HG02938 (cell line): ENCODE measurements around the gene TPRA1.

Experiments used
- ATAC-seq: cut with Tn5 transposase; IDR thresholded peaks from one replicate; pipeline ENCODE4 v1.9.1; 2021; ENCODE audit warnings: mild to moderate bottlenecking, moderate library complexity; ENCODE audit not compliant: unreplicated experiment

The TPRA1 gene

DNA sequence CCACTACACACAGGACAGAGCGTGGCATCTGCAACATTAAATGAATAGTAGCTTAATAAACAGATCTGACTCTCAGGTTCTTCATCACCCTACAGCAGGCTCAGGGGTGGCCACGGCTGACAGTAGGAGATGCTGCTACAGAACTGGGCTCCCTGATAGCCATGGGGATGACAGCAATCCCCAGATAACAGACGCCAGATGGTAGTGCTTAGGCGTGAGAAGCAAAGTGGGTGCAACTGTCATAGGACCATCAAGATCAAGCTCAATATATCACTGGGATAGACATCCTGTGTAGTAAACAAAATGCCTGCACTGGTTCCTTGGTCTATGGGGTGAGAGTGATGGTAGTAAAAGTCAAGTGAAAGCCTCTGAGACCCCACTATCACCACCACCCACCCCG, 2.6 kb upstream of the TPRA1 start:
- no peak for ATAC-seq

DNA sequence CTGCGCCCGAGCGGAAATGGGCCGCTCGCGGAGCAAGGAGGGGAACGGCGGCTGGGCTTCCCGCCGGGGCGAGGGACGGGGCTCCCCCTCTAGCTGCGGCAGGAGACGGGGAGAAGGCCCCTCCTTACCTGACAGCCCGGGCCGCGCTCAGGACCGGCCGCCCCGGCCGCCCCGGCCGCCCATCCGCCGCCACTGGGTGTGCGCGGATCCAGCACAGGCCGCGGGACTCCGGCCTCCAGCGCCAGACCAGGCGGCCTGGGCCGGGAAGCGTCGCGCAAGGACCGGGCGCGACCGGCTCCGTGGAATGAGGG, 296 bp downstream of the TPRA1 start:
- peak; percentile 30 for ATAC-seq

DNA sequence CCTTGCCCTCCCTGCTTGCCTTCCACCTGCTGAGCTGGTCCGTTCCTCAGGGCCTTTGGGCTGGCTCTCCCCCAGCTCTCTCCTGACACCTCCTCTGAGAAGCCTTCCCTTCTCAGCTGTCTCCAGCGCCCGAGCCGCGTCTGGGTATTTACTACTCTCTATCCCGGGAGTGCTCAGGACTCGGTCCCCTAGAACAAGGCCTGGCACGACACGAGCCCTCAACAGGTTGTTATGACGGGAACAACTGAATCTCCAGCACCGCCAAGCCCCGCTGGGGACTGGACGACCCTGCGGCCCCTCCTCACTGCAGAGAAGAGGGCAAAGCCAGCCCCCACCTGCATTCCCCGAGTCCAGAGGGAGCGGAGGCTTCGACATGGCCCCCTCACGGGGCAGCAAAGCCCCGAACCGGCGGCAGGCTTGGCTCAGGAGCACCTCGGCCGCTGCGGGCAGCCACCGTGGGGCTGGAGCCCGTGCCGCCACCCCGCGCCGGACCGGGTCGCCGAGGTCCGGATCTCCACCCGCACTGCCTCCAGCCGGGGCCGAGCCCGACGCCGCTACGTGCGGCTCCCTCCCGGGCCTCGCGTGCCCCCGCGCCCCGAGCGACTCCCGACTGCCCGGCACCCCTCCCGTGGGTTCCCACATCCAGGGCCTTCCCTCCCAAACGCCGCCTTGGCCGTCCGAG, 792 bp downstream of the TPRA1 start:
- no peak for ATAC-seq

DNA sequence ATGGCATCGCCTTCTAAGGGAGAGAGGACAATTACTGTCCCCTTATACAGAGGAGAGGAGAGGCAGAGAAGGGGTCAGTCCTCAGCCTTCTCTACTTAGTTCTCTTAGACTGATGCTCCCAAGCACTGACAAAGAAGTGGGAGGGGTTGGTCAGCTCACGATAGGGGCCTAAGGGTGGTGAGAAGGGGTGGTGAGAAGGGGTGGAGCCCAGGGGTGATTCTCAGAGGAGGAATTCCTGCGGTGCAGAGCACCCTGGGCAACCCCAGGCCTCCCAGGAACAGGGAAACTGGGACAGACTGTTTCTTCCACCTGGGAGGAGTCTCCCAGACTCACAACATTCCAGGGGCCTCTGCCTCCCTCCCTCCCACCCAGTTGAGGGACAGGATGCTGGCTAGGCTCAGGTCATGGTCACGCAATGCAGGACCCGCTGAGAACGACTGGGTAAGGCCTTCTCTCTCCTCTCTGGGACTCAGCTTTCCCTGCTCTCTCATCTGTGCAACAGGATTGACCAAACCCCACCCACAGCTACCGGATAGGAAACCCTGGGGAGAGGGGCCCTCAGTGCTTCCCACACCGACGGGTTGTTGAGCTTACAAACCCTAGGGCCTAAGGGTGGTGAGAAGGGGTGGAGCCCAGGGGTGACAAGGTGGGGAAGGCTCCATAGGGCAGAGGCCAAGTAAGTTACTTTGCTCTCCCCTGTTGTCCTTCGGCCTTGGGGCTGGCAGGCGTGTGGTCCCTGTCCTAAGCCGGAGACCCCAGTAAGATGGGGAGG, 1.5 kb downstream of the TPRA1 start:
- no peak for ATAC-seq

DNA sequence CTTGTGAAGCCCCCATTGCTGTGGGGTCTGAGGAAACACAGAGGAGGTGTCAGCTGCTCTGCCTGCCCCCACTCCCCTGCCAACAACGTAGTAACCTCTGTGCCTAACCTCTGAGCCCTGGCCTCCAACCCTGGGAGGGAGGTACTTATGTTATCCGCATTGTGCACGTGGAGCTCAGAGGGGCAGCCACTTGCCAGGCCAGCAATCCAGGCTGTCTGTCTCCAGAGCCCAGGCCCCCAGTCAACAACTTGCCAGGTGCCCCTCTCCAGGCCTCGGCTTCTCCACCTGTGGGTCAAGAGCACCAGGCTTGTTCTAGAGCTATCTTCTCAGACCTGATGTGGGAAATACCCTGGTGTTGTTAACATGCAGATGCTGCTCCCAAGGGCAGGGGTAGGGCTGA, 2.7 kb downstream of the TPRA1 start:
- no peak for ATAC-seq

DNA sequence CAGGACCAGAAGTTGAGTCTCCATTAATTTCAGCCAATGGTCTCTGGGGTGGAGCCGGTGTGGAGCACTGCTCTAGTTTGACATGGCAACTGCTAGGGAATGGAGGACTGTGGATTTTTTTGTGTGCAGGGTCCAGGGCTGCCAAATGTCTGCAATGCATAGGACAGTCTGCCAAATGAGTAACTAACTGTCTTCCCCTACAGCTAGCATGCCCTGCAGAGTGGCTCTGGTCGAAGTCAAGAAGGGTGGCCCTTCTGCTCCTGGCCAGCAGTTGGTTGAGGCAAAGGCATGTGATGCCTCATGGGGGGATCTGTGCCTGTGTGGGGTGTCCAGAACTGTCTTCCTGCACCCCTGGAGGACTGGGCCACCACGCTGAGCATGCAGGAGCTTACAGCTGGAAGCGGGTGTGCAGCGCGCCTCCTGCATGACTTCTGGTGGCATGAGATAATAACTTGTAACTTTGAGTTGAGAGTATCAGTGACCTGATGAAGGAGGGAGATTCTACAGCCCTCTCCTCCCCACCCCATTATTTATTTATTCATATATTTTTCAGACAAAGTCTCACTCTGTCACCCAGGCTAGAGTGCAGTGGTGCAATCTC, 4.6 kb downstream of the TPRA1 start:
- ATAC-seq = no peak

DNA sequence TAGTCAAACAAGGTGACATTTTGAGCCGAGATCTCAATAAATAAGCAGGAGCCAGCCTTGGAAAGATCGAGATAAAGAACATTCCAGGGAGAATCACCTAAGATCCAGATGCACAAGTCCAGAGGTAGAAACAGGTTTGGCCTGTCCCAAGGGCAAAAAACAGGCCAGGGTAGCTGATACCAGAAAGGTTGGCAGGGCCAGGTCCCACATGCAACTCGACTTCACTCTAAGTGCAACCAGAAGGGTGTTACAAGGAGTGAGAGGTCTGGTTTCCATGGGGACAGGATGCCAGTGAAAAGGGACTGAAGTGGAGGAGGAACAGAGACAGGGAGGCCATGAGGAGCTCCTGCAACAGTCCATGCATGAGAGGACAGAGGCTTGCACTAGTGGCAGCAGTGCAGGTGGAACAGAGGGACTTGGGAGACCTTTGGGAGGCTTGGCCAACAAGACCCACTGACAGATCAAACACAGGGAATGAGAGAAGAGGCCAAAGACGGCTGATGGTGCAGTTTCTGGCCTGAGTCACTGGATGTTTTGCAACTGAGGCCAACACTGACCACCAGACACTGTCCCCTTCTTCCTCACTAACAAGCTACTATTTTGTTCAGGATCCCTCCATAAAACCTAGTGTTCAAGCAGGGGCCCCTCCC, 5.2 kb downstream of the TPRA1 start:
- no peak for ATAC-seq

DNA sequence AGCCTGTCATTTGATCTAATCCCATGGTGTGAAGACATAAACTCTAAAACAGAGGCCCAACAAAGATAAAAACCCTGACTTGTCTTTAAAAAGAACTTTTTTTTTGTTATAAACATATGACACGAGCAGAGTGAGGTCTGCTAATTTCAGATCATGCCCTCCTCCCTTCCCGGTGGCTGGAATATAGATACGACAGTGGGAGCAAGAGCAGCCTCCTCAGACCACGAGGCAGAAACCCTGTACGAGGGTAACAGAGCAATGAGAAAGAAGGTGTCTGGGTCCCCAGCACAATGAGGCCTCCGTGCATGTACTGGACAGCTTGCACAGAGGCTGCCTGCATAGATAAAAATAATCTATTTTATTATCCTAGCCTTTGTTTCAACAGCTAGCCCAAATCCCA, 5.8 kb downstream of the TPRA1 start:
- no peak for ATAC-seq

DNA sequence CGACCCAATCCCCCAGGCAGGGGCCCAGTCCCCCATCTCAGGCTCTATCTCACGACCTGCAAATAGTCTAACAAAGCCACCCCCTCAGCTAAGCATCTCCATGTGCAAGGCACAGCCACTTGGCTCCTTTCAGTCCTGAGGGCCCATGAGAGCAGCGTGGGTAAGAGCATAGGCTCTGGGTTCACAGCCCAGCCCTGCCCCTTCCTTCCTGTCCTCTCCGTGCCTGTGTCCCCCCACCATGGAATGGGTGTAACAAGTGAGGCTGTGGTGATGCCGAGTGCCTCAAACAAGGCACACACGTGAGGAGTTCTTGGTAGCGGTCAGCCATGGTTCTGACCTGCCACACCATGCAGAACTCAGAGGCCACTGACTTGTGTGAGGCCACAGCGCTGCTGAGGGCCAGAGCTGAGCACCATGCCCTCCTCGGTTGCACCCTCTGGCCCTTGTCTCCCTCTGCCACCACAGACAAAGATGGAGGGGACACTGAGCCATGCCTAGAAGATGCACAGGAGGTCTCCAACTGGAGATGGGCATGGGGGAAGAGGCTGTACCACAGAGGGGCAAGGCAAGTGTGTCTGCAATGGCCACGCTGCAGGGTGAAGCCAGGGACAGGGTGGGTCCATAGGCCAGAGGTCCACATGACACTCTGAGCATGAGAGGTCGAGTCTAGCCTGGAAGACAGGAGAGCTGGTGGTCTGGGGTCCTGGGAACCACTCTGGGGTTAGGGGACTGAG, 10.0 kb downstream of the TPRA1 start:
- ATAC-seq = no peak

DNA sequence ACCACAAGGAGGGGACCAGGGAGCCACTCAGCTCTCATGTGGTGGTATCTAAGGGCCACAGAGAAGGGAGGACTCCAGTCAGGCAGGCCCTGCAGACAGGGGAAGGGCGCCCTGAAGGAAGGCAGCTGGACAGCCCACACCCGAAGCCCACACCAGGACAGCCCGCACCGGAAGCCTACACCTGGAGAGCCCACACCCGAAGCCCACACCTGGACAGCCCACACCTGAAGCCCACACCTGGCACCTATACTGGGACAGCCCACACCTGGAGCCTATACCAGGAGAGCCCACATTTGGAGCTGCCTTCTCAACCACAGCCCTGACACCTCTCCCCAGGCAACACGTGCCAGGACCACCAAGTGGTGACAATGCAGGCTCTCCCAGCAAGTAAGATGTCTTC, 11.7 kb downstream of the TPRA1 start:
- no peak for ATAC-seq

DNA sequence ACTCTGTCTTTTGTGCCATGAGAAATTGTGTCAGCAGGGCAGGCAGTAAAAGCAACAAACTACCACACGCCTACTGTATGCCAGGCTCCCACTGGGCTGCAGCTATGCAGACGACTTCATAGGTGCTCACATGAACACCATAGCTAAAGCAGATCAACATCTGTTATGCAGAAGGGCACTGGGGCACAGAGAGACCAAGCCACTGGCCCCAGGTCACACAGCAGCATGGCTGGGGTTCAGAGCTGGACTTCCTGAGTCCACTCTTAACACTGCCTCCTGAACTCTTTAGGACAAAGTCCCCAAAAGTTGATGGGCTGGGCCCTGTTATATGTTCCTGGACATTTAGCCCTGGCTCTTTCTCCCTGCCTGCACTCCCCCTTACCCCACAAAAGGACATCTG, 12.4 kb downstream of the TPRA1 start:
- ATAC-seq = no peak

DNA sequence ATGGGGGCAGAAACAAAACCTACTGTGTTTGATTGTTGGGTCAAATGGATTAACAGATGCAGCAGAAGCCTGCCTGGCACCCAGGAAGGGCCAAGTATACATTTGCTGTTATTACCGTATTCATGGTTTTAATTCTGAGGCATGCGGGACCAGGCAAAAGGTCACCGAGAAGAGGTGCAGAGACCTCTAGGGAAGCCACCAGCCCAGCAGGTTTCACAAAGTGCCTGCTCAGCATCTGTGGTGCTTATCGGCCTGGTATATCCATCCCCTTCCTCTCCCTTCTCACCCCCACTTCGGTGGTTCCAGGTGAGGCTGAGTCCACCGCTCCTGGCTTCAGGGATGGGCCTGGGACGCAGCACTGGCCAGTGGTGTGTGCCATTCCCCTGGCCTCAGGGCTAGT, 13.1 kb downstream of the TPRA1 start:
- ATAC-seq = no peak

DNA sequence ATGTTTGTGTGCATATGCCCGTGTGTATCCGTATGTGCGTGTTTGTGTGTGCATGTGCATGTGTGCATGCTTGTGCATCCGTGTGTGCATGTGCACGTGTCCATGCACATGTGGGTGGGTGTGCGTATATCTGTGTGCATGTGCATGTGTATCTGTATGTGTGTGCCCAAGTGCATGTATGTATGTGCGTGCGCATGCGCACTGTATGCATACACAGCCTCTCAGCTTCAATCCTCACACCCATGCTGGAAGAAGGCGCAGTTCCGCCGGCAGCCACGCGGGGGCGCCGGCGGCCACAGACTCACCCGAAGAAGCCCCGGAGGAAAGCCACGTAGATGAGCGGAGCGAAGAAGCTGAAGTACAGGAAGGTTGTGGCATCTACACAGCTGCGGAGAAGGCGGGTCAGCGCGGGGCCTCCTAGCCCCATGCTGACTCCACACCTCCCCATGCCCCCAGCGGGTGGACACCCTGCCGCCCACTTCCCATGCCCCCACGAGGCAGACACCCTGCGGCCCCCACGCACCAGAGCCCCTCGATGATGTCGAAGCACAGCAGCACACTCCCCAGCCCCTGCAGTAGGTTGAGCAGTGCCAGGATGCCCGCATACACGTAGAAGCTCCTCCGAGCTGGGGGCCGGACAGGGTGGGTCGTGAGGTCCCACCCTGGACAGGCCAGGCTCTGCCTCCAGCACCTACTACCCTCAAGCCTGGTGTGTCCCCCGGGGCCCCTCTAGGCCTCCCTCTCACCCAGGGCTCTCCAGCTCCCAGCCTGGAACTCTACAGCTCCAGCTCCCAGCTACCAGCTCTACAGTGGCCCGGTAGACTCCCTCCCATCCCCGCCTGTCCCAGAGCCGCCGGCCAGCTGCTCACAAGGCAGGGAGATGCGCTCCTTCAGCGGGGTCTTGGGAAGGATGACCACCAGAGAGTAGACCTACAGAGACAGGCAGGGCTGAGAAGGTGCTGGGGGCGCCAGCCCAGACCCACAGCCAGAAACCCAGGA, 15.4 kb downstream of the TPRA1 start:
- ATAC-seq = peak; percentile 80

DNA sequence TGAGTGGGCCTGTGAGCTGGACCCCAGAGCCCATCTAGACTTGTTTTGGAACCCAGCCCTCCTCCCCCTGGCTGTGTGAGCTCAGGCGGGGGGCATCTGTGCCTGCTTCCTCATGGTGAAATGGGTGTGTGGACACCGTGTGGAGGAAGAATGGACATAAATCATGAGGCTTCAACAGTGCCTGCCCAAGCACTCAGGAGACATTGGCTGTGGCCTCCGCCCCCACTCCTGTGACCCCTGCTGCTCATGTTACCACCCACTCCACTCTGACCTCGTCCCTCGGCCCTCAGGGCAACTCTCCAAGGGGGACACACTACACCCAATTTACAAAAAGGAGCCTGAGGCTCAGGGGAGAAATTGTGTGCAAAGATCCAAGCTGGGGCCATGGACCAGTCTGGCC, 16.6 kb downstream of the TPRA1 start:
- no peak for ATAC-seq

DNA sequence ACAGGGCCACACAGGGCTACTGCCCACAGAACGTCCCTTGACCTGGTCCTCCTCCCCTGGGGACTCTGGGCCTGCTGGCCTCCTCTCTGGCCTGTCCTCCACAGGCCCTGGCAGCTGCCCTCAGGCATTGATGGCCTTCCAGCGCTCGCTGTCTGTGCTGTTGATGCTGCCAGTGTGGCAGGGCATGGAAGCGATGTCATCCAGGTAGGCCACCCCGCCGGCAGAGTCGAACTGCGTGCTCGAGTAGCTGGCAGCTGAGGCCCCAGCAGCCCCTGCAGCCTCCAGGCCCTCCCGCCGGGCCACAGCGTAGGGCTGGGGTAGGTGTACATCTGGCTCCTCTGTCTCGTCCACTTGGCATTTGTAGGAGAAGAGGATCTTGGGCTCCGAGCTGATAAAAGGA, 17.1 kb downstream of the TPRA1 start:
- ATAC-seq = no peak

DNA sequence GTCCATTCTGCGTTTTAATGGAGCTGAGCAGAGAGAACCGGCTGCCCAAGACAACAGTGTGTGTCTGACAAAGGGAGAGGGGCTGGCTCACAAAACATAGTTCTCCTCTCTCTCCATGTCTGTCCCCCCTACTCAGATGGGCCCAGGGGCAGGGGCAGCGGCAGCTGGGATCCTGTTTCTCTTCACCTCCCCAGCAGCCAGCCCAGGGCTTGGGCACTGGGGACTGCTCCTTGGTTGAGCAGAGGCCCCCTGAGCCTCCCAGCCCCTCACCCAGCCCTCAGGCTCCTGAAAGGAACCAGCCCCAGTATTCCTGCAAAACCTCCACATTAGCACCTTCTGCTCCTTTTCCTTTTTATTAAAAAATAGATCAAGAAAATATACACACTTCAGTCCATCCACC, 17.8 kb downstream of the TPRA1 start:
- ATAC-seq = no peak

DNA sequence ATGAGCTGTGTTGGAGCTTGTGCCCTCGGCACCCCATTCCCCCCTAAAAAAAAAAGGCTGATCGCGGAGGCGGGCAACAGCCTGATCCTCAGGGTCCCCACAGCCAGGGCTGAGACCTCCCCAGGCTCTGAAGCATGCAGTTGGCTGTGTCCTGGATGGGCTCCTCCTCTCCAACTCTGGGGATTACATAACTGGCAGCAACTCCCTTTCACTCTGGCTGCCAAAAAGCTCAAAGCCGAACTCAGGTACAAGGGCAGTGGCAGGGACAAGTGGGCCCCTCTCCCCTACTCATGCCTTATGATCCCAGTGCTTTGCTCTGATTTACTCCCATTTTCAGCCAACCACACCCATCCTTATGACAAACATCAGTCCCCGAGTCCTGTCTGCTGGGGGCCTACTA, 18.3 kb downstream of the TPRA1 start:
- no peak for ATAC-seq

DNA sequence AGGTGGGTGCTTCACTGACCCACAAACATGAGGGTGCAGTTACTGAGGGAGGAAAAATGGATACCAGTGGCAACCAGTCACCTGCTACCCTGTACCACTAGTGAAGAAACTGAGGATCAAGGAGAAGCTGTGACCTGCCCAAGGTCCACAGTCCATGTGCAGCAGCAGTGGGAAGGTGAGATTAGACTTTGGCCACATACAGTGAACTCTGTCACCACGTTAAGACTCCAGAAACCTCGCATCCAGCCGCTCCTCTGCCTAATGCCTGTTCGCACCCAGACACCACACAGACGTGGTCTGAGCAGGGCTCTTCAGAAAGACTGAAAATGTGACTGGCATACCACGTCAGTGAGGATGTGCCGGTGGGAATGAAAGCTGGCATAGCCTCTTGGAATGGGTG, 20.0 kb downstream of the TPRA1 start:
- no peak for ATAC-seq

DNA sequence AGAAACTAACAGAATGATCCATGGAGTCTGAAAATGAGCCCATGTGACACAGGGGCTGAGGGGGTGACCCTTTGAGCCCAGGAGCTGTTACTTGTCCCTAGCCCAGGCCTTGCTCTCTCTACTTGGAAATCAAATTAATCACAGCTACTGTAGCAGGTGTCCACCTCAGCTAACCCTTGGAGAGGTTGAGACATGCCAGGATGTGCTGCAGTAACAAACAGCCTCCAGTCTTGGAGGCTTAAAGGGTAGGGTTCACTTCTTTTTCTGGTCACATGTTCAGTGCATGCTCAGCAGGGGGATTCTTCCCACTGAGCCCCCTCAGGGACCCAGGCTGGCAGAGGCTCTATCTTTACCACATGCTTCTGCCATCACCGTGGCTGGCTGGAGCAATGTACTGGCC, 21.4 kb downstream of the TPRA1 start:
- no peak for ATAC-seq

DNA sequence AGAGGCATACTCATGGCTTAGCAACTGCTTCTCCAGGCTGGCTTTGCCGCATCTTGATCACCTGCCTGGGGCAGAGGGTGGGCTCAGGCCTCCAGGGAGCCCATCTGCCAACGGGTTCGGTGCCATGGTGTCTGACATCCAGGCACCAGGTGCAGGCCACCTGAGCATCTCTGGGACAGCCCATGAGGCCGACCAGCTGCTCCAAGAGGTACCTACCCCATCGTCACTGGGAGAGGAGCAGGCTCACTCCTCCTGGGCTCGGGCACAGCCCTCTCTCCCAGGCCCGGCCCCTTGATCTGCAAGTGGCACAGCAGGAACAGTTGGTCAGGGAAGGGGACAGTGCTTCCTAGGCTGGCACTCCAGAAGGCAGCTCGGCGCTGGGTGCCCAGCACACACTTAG, 21.9 kb downstream of the TPRA1 start:
- no peak for ATAC-seq
